ENCODE measurements around the gene RHBDD1.

RHBDD1 gene

DNA sequence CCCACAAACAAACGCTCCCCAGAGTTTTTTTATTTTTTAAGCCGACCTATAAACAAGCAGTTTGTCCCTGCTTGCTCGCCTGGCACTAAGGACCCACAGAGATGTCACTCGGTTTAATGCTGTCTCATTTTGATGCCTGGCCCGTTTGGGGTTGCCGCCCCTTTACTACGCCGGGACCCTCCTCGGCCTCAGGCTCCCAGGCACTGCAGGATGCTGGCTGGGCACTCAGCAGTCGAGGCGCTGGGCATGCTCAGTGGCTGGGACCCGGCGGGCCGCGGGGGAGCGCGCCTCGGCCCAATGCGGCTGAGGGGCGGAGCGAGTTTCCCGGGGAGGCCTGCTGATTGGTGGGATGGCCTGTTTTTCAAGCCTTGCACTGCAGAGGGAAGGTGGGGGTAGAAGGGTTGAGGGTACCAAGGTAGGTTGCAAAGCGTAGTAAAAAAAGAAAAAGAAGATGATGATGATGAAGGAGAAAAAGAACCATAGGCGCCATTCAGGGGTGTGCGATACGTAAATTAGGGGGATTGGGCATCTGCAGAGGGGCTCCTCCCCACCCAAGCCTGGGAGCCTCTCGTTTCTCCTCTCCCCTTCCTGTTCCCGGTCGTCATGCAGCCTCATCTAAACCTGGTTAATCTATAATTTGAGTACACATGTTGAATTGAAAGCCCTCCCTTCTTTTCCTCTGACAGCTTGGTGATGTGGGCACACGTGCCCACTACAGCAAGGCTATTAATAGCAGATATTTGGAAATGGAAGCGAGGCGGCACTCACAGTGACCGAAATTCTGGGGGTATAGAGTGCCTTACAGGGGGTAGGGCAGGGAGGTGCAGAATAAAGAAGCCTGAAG lies 34.7 kb upstream of the RHBDD1 start:
- H3K27ac ChIP-seq = peak overlapping the region; percentile 80; the same call in 1 of the 2 replicates
- TF ChIP-seq ZFX (IDR thresholded peaks at IDR 0.05) = no peak
- TF ChIP-seq, protein P1, sequence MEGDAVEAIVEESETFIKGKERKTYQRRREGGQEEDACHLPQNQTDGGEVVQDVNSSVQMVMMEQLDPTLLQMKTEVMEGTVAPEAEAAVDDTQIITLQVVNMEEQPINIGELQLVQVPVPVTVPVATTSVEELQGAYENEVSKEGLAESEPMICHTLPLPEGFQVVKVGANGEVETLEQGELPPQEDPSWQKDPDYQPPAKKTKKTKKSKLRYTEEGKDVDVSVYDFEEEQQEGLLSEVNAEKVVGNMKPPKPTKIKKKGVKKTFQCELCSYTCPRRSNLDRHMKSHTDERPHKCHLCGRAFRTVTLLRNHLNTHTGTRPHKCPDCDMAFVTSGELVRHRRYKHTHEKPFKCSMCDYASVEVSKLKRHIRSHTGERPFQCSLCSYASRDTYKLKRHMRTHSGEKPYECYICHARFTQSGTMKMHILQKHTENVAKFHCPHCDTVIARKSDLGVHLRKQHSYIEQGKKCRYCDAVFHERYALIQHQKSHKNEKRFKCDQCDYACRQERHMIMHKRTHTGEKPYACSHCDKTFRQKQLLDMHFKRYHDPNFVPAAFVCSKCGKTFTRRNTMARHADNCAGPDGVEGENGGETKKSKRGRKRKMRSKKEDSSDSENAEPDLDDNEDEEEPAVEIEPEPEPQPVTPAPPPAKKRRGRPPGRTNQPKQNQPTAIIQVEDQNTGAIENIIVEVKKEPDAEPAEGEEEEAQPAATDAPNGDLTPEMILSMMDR (conservative IDR thresholded peaks at IDR 0.05) = no peak

DNA sequence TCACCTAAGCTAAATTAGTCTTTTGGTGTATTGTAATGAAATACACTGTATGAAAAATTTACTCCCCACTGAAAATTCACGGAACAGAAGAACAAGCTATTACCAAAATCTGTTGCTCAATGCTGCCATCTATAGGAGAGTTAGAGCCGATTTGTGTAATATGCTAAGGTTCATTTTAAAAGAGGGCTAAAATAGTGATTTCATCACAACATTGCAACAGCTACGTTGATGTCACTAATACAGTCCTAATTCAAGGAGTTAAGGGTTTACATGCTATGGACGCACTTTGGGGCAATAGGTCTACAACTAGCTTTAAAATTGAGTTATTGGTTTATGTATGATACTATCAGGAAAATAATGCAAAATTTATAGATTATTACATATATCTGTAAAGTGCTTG lies 33.3 kb upstream of the RHBDD1 start:
- H3K27ac ChIP-seq = no peak overlapping the region

DNA sequence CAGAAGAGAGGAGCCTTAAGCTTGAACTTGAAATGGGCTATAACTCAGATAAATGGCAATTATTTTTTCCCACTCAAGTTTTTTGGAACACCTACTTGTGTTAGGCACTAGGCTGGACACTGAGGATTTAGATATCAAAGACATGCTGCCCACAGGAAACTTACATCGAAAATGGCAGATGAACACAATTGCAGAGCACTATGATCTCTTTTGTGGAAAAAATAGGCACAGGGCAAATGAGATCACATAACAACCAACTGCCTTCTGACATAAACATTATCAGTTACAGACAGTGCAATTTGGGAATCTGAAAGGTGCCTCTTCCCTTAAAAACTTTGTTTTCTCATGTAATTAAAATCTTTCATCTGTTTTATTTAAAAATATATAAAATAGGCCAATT lies 32.4 kb upstream of the RHBDD1 start:
- H3K27ac ChIP-seq = no peak overlapping the region
- TF ChIP-seq, protein P1 (conservative IDR thresholded peaks at IDR 0.05) = no peak
- no peak for TF ChIP-seq ZFX (IDR thresholded peaks at IDR 0.05)

More for the DNA sequence above, 33.3 kb upstream of the RHBDD1 start:
- TF ChIP-seq ZFX (IDR thresholded peaks at IDR 0.05) = no peak
- TF ChIP-seq, protein P1 (conservative IDR thresholded peaks at IDR 0.05) = peak; percentile 74

DNA sequence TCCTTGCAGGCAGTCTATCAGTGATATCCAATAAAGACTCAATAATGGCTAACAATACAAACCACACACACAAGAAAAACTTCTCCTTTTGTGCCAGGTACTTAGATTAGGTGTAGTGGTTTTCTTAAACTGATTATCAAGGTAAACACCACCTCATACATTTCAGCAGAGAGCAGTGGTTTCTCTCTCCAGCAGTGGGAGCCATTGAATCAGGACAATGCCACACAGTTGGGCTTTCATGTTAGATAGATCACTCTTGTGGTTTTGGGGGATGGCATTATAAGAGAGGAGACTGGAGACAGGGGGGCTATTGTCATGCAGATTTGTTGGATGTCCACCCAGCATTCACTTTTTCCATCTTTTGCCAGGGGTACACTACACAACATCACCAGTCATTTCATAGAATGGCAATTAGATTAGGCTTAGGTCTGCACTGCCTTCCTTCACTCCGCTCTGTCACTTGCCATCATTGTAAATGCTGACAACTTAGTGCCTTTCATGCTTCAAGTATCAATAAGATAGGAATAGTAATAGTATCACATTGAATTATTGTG lies 22.6 kb upstream of the RHBDD1 start:
- TF ChIP-seq, protein P1 (conservative IDR thresholded peaks at IDR 0.05) = peak; percentile 38
- no peak for TF ChIP-seq ZFX (IDR thresholded peaks at IDR 0.05)
- no peak overlapping the region for H3K27ac ChIP-seq

DNA sequence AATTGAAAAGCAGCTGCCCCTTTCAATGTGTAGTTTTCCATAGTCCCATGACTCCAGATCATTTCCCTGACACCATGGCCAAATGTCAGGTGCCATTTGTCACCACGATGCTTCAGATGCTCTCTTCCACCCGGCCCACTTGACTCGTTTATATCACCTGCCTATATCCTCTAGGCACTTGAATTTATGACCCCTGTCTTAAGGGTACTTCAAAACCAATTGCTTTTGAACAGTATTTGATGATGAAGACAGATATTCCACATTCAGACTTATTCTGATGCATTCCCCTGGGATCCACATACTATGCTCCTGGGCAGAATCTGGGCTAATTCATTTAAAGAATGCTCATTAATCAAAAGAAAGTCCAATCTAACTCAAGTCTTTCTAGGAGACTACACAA lies 16.9 kb upstream of the RHBDD1 start:
- TF ChIP-seq ZFX (IDR thresholded peaks at IDR 0.05) = no peak
- TF ChIP-seq, protein P1 (conservative IDR thresholded peaks at IDR 0.05) = no peak
- H3K27ac ChIP-seq = no peak overlapping the region

DNA sequence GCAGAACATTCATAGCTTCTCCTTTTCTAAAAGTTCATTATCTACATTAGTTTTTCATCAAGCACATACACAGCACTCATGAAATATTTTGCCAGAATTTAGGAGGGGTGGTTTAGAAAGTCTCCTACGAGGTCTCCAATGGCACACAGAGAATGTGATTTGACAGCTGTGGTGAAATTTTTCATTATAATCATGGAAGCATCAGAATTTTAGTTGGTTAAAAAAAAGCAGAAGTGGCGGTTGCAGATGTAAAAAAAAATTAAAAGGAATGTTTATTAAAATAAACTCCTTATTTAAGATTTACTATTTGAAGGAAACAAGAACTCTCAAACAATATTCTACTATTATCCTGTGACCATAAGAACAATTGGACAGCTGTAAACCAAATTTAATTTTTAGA lies 10.8 kb upstream of the RHBDD1 start:
- no peak overlapping the region for H3K27ac ChIP-seq
- TF ChIP-seq, protein P1 (conservative IDR thresholded peaks at IDR 0.05) = no peak

DNA sequence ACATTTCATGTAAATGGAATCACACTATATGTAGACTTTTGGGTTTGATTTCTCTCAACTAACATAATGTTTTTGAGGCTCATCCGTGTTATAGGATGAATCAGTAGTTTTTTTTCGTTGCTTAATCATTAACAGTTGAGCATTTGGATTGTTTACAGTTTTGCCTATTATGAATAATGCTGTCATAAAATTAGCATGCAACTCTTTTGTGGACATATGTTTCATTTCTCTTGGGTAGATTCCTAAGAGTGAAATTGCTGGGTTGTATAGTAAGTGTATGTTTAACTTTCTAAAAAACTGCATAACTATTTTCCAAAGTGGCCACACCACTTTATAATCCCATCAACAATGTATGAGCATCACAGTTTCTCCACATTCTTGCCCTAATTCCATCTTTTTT lies 7.7 kb upstream of the RHBDD1 start:
- TF ChIP-seq ZFX (IDR thresholded peaks at IDR 0.05) = no peak
- TF ChIP-seq, protein P1 (conservative IDR thresholded peaks at IDR 0.05) = no peak
- H3K27ac ChIP-seq = no peak overlapping the region
